NCI-H128 (cell line): ENCODE data around the gene RPS6KC1.
"Not testable (repeated sequence)": the region's sequence is repeated elsewhere in the genome, so short reads cannot be mapped to it uniquely, and the experiment has no call there.

Experiments
- DNase-seq: peaks from one replicate; lab custom pipeline; 2025; ENCODE audit not compliant: unreplicated experiment; lab: John Stamatoyannopoulos, UW

The RPS6KC1 gene

GRCh38 chr1:213273546-213273945 lies 222.5 kb downstream of the RPS6KC1 start:
- no peak for DNase-seq

- no peak for DNase-seq
These were observed 223.1 kb downstream of the RPS6KC1 start for GRCh38 chr1:213274140-213274539.

- DNase-seq: no peak
These were observed 224.3 kb downstream of the RPS6KC1 start for GRCh38 chr1:213275293-213275692.

- DNase-seq: no peak
These were observed 225.2 kb downstream of the RPS6KC1 start for GRCh38 chr1:213276236-213276635.

GRCh38 chr1:213277036-213277435 lies 226.0 kb downstream of the RPS6KC1 start:
- no peak for DNase-seq

GRCh38 chr1:213279410-213279809 lies 228.4 kb downstream of the RPS6KC1 start:
- no peak for DNase-seq

GRCh38 chr1:213281640-213282301 lies 230.7 kb downstream of the RPS6KC1 start:
- no peak for DNase-seq

GRCh38 chr1:213284626-213285025 lies 233.6 kb downstream of the RPS6KC1 start:
- DNase-seq: no peak

- DNase-seq: no peak
These were observed 235.2 kb downstream of the RPS6KC1 start for GRCh38 chr1:213286235-213286634.

- DNase-seq: no peak
These were observed 236.9 kb downstream of the RPS6KC1 start for GRCh38 chr1:213287987-213288386.

- DNase-seq: no peak
These were observed 240.5 kb downstream of the RPS6KC1 start for GRCh38 chr1:213291526-213291925.

GRCh38 chr1:213292614-213293013 lies 241.6 kb downstream of the RPS6KC1 start:
- no peak for DNase-seq

GRCh38 chr1:213295860-213296259 lies 244.8 kb downstream of the RPS6KC1 start:
- DNase-seq: no peak

GRCh38 chr1:213296558-213296957 lies 245.5 kb downstream of the RPS6KC1 start:
- DNase-seq: no peak

GRCh38 chr1:213297021-213297420 lies 246.0 kb downstream of the RPS6KC1 start:
- no peak for DNase-seq

GRCh38 chr1:213300433-213300832 lies 249.4 kb downstream of the RPS6KC1 start:
- no peak for DNase-seq

GRCh38 chr1:213301524-213301923 lies 250.5 kb downstream of the RPS6KC1 start:
- DNase-seq: not testable (repeated sequence)

GRCh38 chr1:213303286-213303685 lies 252.2 kb downstream of the RPS6KC1 start:
- DNase-seq: no peak

GRCh38 chr1:213315571-213315970 lies 264.5 kb downstream of the RPS6KC1 start:
- DNase-seq: no peak

- DNase-seq: not testable (repeated sequence)
These were observed 267.4 kb downstream of the RPS6KC1 start for GRCh38 chr1:213318458-213318857.

GRCh38 chr1:213320191-213320870 lies 269.3 kb downstream of the RPS6KC1 start:
- DNase-seq: no peak
